Gastroesophageal sphincter (tissue), 3 donors: Measurements from ENCODE around the gene KIF26B.

Experiments
- EP300 ChIP-seq: sonication (generic); formaldehyde crosslinking; IDR thresholded peaks from one replicate; pipeline ENCODE4 v1.6.1; 2017; ENCODE audit warnings: antibody characterized with exemption, mild to moderate bottlenecking
- POLR2A ChIP-seq, 2 donors: fragments of 450-650 bp; IDR thresholded peaks; one replicate each; pipeline ENCODE4 v1.6.1; 2017; ENCODE audit warnings: antibody characterized with exemption in 2 of 2, mild to moderate bottlenecking in 2 of 2, moderate library complexity in 1 of 2
- POLR2AphosphoS5 ChIP-seq: sonication (generic); formaldehyde crosslinking; IDR thresholded peaks from one replicate; pipeline ENCODE4 v1.6.1; 2017; ENCODE audit warnings: antibody characterized with exemption
- TF ChIP-seq, protein P1 (sequence below), 4 experiments: fragments of 200-600 bp in 2 of 4; fragments of 450-650 bp in 2 of 4; sonication (generic) in 1 of 4; IDR thresholded peaks; one replicate each; pipeline ENCODE4 v1.5.1; 2017 to 2019; ENCODE audit warnings: antibody characterized with exemption in 4 of 4, mild to moderate bottlenecking in 2 of 4, moderate library complexity in 2 of 4

GRCh38 chr1:245440922-245441321, 286.1 kb downstream of the KIF26B start:
- TF ChIP-seq POLR2AphosphoS5 (no peak), POLR2A (IDR thresholded peaks at IDR 0.05) (no peak), EP300 (no peak)
- TF ChIP-seq, protein P1, sequence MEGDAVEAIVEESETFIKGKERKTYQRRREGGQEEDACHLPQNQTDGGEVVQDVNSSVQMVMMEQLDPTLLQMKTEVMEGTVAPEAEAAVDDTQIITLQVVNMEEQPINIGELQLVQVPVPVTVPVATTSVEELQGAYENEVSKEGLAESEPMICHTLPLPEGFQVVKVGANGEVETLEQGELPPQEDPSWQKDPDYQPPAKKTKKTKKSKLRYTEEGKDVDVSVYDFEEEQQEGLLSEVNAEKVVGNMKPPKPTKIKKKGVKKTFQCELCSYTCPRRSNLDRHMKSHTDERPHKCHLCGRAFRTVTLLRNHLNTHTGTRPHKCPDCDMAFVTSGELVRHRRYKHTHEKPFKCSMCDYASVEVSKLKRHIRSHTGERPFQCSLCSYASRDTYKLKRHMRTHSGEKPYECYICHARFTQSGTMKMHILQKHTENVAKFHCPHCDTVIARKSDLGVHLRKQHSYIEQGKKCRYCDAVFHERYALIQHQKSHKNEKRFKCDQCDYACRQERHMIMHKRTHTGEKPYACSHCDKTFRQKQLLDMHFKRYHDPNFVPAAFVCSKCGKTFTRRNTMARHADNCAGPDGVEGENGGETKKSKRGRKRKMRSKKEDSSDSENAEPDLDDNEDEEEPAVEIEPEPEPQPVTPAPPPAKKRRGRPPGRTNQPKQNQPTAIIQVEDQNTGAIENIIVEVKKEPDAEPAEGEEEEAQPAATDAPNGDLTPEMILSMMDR (IDR thresholded peaks at IDR 0.05): no peak
